Epithelial cell of proximal tubule (primary cell): ENCODE measurements around the gene PCED1B. TPM values are rescaled to one million over a fixed set of nuclear protein-coding genes. Genes with fewer than 3 reads are reported as not detected.
"Not testable (repeated sequence)": the region's sequence is repeated elsewhere in the genome, so short reads cannot be mapped to it uniquely, and the experiment has no call there.

ENCODE experiments used
- DNase-seq: peaks from one replicate; pipeline ENCODE4 v3.0.0-alpha.2; 2011; ENCODE audit warnings: low read depth
- H3K4me3 ChIP-seq: 2 replicates; pipeline ENCODE4 v1.5.1; 2011; ENCODE audit warnings: low read depth, mild to moderate bottlenecking, low read length
- total RNA-seq: library from RNA; depleted of rRNA; stranded (reverse); fragments of >200 nt; gene quantifications from 2 replicates; pipeline ENCODE4 v1.2.3, GENCODE V29; 2015
- TF ChIP-seq, protein P1 (sequence below): conservative IDR thresholded peaks from 2 replicates; pipeline ENCODE4 v1.5.1; 2012; ENCODE audit warnings: low read depth, mild to moderate bottlenecking, low read length

The PCED1B gene
- total RNA-seq, 1 donor from 2014 or later, result 9.0 TPM

GRCh38 chr12:47160316-47161244 is 81.2 kb downstream of the PCED1B start:
- DNase-seq, result no peak
- H3K4me3 ChIP-seq, result no peak overlapping the region
- TF ChIP-seq, protein P1, sequence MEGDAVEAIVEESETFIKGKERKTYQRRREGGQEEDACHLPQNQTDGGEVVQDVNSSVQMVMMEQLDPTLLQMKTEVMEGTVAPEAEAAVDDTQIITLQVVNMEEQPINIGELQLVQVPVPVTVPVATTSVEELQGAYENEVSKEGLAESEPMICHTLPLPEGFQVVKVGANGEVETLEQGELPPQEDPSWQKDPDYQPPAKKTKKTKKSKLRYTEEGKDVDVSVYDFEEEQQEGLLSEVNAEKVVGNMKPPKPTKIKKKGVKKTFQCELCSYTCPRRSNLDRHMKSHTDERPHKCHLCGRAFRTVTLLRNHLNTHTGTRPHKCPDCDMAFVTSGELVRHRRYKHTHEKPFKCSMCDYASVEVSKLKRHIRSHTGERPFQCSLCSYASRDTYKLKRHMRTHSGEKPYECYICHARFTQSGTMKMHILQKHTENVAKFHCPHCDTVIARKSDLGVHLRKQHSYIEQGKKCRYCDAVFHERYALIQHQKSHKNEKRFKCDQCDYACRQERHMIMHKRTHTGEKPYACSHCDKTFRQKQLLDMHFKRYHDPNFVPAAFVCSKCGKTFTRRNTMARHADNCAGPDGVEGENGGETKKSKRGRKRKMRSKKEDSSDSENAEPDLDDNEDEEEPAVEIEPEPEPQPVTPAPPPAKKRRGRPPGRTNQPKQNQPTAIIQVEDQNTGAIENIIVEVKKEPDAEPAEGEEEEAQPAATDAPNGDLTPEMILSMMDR, result no peak

DNA sequence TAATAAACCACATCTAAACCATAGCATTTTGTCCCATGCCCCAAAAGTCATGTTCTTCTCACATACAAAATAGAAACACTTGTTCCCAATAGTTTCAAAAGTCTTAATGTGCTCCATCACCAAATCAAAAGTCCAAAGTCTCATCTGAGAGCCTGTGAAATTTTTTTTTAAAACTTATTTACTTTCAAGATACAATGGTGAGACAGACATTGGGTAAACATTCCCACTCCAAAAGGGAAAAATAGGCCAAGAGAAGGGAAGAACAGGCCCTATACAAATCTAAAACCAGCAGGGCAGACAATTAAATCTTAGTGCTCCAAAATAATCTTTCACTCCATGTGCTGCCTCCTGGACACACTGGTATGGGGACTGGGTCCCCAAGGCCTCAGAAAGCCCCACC is 84.7 kb downstream of the PCED1B start:
- TF ChIP-seq, protein P1, result no peak
- H3K4me3 ChIP-seq, result no peak overlapping the region
- no peak for DNase-seq

DNA sequence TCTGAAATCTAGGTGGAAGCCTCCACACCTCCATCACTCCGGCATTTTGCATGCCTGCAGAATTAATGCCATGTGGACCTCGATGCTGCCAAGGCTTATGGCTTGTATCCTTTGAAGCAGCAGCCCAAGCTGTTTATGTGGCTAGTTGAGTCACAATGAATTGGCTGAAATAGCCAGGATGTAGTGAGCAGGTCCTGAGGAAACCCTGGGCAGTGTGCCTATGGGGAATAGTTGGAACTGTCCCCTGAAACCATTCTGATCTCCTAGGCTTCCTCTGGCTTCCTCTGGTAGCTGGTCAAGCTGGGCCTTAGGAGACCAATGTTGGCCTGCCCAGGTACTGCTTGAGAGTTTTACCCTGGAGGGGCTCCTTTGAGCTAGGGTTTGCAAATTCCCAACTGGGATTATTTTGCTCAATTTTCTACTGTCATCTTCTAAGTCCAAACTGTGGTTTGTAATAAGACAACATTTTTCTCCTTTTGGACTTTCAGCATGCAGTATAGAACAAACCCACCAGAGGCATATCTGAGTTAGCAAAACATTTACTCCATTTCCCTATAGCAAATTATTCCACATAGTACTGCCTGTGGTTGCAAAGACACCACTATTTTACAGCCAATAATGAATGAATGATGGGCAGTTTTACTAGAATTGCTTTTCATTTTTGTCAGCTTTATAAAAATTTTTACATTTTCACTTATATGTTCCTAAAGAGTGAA is 85.5 kb downstream of the PCED1B start:
- no peak for DNase-seq
- TF ChIP-seq, protein P1, result no peak

GRCh38 chr12:47165934-47166333 is 86.5 kb downstream of the PCED1B start:
- no peak for DNase-seq
- H3K4me3 ChIP-seq, result no peak overlapping the region
- TF ChIP-seq, protein P1, result no peak

More for the DNA sequence above, 85.5 kb downstream of the PCED1B start:
- no peak overlapping the region for H3K4me3 ChIP-seq

- DNase-seq, result no peak
- TF ChIP-seq, protein P1, result no peak
- H3K4me3 ChIP-seq, result no peak overlapping the region
These were observed 86.9 kb downstream of the PCED1B start for GRCh38 chr12:47166365-47166764.

DNA sequence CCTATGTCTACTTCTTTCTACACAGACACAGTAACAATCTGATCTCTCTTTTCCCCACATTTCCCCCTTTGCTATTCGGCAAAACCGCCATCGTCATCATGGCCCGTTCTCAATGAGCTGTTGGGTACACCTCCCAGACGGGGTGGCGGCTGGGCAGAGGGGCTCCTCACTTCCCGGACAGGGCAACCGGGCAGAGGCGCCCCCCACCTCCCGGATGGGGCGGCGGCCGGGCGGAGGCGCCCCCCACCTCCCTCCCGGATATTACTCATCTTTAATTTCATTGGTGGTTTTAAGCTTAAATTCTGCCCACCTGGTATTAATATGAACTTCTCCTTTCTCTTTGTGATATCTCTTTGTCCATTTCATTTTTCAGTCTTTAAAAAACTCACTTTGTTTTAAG is 90.9 kb downstream of the PCED1B start:
- not testable (repeated sequence) for DNase-seq, H3K4me3 ChIP-seq

- DNase-seq, result no peak
- TF ChIP-seq, protein P1, result no peak
- H3K4me3 ChIP-seq, result no peak overlapping the region
These were observed 98.6 kb downstream of the PCED1B start for GRCh38 chr12:47178014-47178413.

- H3K4me3 ChIP-seq, DNase-seq: not testable (repeated sequence)
These were observed 102.9 kb downstream of the PCED1B start for GRCh38 chr12:47182164-47182938.
